ENCODE measurements around the gene NSD1. TPM values are rescaled to one million over a fixed set of nuclear protein-coding genes. Genes with fewer than 3 reads are reported as not detected.

NSD1 gene
- total and polyA plus RNA-seq, 10 of the 15 experiments (the other 5 are each of a cell fraction or from before 2014, with no cell fraction given): 7.0 to 57.9 (median 30.4) TPM

DNA sequence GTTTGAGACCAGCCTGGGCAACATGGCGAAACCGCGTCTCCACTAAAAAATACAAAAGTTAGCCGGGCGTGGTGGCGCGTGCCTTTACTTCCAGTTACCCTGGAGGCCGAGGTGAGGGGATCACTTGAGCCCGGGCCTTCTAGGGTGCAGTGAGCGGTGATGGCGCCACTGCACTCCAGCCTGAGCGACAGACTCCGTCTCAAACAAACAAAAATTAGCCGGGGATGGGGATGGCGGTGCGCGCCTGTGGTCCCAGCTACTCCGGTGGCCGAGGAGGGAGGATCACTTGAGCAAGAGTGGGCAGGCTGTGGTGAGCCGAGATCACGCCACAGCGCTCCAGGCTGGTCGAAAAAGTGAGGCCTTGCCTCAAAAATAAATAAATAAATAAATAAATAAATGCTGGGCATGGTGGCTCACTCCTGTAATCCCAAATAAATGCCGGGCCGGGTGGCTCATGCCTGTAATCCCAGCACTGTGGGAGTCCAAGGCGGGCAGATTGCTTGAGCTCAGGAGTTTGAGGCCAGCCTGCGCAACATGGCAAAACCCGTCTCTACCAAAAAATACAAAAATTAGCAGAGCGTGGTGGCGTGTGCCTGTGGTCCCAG is 16.0 kb upstream of the NSD1 start:
- Histone ChIP-seq H3K4me1 (ENCODE audit: control insufficient read depth, insufficient read depth, low read length) (peaks cover 3% of the 10 kb centered on the region; the same call in 1 of the 2 replicates), H3K27ac (ENCODE audit: control insufficient read depth, insufficient read depth) (no peak overlapping the region), H3K9me3 (replicated peaks; ENCODE audit: control insufficient read depth, insufficient read depth, low read length) (no peaks in the 10 kb centered on the region), H3K36me3 (ENCODE audit: control insufficient read depth in 2 of 2, insufficient read depth in 2 of 2, low read length in 1 of 2) (no peaks in the 10 kb centered on the region), H3K9ac (ENCODE audit: control insufficient read depth, insufficient read depth, low read length) (no peak overlapping the region), H3K4me2 (ENCODE audit: control insufficient read depth, insufficient read depth) (no peak overlapping the region), H3K27me3 (replicated peaks in 1 of 2; ENCODE audit: control insufficient read depth in 2 of 2, insufficient read depth in 2 of 2, low read length in 1 of 2) (no peaks in the 10 kb centered on the region), H2AFZ (ENCODE audit: control insufficient read depth, low read depth, low read length) (no peak overlapping the region), H4K20me1 (ENCODE audit: control insufficient read depth, insufficient read depth) (no peaks in the 10 kb centered on the region), H3K4me3 (no peak overlapping the region), H3K79me2 (ENCODE audit: control insufficient read depth, insufficient read depth, low read length) (no peaks in the 10 kb centered on the region)
- no TSS peak for BruUV-seq (replicated peaks)
- ATAC-seq (no peak), FAIRE-seq (no peak), DNase-seq (ENCODE audit: low read depth, low spot score) (no peak)
- ChIA-PET RAD21 (ENCODE audit: unreplicated experiment) (interaction anchor here (1.0 kb wide), 1 partner anchor 267 kb away, joined by 3 read pairs; the partner anchor contains the start of gene SLC34A1), POLR2A (no interaction called here), SMC1A (ENCODE audit: uncharacterized antibody, unreplicated experiment) (interaction anchor here (0.7 kb wide), 1 partner anchor 313 kb away, joined by 3 read pairs; no protein-coding TSS in a partner anchor), CTCF (no interaction called here)
- intact Hi-C loops (cut with micrococcal nuclease; ENCODE audit: unreplicated experiment): loop anchor here (10.0 kb wide), 1 partner anchor 387 kb away; the partner anchor contains the start of gene DOK3
- in situ Hi-C loops (cut with MboI): loop anchor here (5.0 kb wide), 1 partner anchor 180 kb away; no protein-coding TSS in a partner anchor
- WGBS (ENCODE audit: insufficient coverage, insufficient replicate concordance, low lambda C conversion rate, missing lambda C conversion rate): 98% methylated on average over 30 of the region's 30 CpGs
- TF ChIP-seq CBX5 (IDR thresholded peaks at IDR 0.05; ENCODE audit: low read depth) (no peak), NR2C2 (IDR thresholded peaks at IDR 0.05; ENCODE audit: borderline replicate concordance, control insufficient read depth, insufficient read length, low read depth) (no peak)

DNA sequence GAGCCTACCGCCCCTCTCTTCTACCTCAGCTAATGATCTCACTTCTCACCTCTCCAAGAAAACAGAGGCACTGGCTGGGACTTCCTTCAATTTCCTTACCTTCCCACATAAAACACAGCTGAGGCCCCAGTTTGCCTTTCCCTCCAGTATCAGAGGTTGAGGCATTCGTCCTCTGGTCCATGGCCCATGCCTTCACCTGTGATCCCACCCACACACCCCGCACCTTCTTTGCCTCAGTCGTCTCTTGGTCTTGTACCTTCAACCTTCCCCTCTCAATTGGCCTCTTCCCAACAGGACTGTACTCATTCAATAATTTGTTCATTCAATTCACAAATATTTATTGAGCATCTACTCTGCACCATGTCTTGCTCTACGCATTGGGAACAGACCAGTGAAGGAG is 11.0 kb upstream of the NSD1 start:
- ATAC-seq: no peak
- SMC1A ChIA-PET (ENCODE audit: uncharacterized antibody, unreplicated experiment): no interaction called here
- no peak for FAIRE-seq
- BruUV-seq (replicated peaks): no TSS peak
- Histone ChIP-seq H3K9ac (ENCODE audit: control insufficient read depth, insufficient read depth, low read length) (no peak overlapping the region), H4K20me1 (ENCODE audit: control insufficient read depth, insufficient read depth) (no peaks in the 10 kb centered on the region), H3K4me3 (no peak overlapping the region), H3K36me3 (ENCODE audit: control insufficient read depth in 2 of 2, insufficient read depth in 2 of 2, low read length in 1 of 2) (no peaks in the 10 kb centered on the region), H3K27me3 (replicated peaks in 1 of 2; ENCODE audit: control insufficient read depth in 2 of 2, insufficient read depth in 2 of 2, low read length in 1 of 2) (no peaks in the 10 kb centered on the region), H2AFZ (ENCODE audit: control insufficient read depth, low read depth, low read length) (no peak overlapping the region), H3K79me2 (ENCODE audit: control insufficient read depth, insufficient read depth, low read length) (no peaks in the 10 kb centered on the region), H3K4me1 (ENCODE audit: control insufficient read depth, insufficient read depth, low read length) (peaks cover 6% of the 10 kb centered on the region; the same call in 1 of the 2 replicates), H3K27ac (ENCODE audit: control insufficient read depth, insufficient read depth) (no peak overlapping the region), H3K4me2 (ENCODE audit: control insufficient read depth, insufficient read depth) (no peak overlapping the region), H3K9me3 (replicated peaks; ENCODE audit: control insufficient read depth, insufficient read depth, low read length) (no peaks in the 10 kb centered on the region)
- intact Hi-C loops (cut with micrococcal nuclease; ENCODE audit: unreplicated experiment): no loop called here
- POLR2A ChIA-PET: no interaction called here
- CTCF ChIA-PET: interaction anchor here (0.8 to 1.5 kb wide), 4 partner anchors 9 to 281 kb away, joined by 3 to 7 read pairs (median 5); no protein-coding TSS in a partner anchor
- in situ Hi-C loops (cut with MboI): no loop called here
- WGBS (ENCODE audit: insufficient coverage, insufficient replicate concordance, low lambda C conversion rate, missing lambda C conversion rate): 98% methylated on average over 5 of the region's 5 CpGs
- RAD21 ChIA-PET (ENCODE audit: unreplicated experiment): no interaction called here
- no peak for DNase-seq (ENCODE audit: low read depth, low spot score)
- TF ChIP-seq, protein P1, sequence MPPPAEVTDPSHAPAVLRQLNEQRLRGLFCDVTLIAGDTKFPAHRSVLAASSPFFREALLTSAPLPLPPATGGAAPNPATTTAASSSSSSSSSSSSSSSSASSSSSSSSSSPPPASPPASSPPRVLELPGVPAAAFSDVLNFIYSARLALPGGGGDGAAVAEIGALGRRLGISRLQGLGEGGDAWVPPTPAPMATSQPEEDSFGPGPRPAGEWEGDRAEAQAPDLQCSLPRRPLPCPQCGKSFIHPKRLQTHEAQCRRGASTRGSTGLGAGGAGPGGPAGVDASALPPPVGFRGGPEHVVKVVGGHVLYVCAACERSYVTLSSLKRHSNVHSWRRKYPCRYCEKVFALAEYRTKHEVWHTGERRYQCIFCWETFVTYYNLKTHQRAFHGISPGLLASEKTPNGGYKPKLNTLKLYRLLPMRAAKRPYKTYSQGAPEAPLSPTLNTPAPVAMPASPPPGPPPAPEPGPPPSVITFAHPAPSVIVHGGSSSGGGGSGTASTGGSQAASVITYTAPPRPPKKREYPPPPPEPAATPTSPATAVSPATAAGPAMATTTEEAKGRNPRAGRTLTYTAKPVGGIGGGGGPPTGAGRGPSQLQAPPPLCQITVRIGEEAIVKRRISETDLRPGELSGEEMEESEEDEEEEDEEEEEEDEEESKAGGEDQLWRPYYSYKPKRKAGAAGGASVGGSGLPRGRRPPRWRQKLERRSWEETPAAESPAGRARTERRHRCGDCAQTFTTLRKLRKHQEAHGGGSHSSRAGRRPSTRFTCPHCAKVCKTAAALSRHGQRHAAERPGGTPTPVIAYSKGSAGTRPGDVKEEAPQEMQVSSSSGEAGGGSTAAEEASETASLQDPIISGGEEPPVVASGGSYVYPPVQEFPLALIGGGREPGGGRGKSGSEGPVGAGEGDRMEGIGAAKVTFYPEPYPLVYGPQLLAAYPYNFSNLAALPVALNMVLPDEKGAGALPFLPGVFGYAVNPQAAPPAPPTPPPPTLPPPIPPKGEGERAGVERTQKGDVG (CRISPR knock-in tag; IDR thresholded peaks at IDR 0.05): no peak
- TF ChIP-seq TARDBP (IDR thresholded peaks at IDR 0.05; ENCODE audit: borderline replicate concordance) (no peak), NRF1 (conservative IDR thresholded peaks at IDR 0.05; ENCODE audit: low read depth, low read length) (no peak), DPF2 (IDR thresholded peaks at IDR 0.05) (no peak), IKZF1 (conservative IDR thresholded peaks at IDR 0.05) (no peak), SRF (IDR thresholded peaks at IDR 0.05; ENCODE audit: low read depth in 2 of 2, low read length in 2 of 2) (no peak), RBBP5 (conservative IDR thresholded peaks at IDR 0.05) (no peak), TCF12 (IDR thresholded peaks at IDR 0.05; ENCODE audit: low read depth, low read length) (no peak), RAD51 (IDR thresholded peaks at IDR 0.05) (no peak)
- TF ChIP-seq, protein P2, sequence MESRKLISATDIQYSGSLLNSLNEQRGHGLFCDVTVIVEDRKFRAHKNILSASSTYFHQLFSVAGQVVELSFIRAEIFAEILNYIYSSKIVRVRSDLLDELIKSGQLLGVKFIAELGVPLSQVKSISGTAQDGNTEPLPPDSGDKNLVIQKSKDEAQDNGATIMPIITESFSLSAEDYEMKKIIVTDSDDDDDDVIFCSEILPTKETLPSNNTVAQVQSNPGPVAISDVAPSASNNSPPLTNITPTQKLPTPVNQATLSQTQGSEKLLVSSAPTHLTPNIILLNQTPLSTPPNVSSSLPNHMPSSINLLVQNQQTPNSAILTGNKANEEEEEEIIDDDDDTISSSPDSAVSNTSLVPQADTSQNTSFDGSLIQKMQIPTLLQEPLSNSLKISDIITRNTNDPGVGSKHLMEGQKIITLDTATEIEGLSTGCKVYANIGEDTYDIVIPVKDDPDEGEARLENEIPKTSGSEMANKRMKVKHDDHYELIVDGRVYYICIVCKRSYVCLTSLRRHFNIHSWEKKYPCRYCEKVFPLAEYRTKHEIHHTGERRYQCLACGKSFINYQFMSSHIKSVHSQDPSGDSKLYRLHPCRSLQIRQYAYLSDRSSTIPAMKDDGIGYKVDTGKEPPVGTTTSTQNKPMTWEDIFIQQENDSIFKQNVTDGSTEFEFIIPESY (IDR thresholded peaks at IDR 0.05): no peak
- TF ChIP-seq, protein P3, sequence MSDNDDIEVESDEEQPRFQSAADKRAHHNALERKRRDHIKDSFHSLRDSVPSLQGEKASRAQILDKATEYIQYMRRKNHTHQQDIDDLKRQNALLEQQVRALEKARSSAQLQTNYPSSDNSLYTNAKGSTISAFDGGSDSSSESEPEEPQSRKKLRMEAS (IDR thresholded peaks at IDR 0.05; ENCODE audit: low read depth, low read length): no peak
